Aorta (tissue), 5 donors: ENCODE data around the gene GPR37. TPM values are rescaled to one million over a fixed set of nuclear protein-coding genes. Genes with fewer than 3 reads are reported as not detected.

Experiments
- ATAC-seq: fragments of 200-7000 bp; cut with Tn5 transposase; one replicate; pipeline ENCODE4 v1.9.1; 2022; ENCODE audit warnings: moderate library complexity; ENCODE audit not compliant: low FRiP score
- DNase-seq, 2 donors: peaks; one replicate each; pipeline ENCODE4 v3.0.0-alpha.2; 2020
- H3K27ac ChIP-seq, 2 donors: one replicate each; pipeline ENCODE4 v1.5.1; 2013; ENCODE audit warnings: low read length in 2 of 2, mild to moderate bottlenecking in 2 of 2, moderate library complexity in 2 of 2, control low read depth in 1 of 2, inconsistent platforms in 1 of 2, low read depth in 1 of 2
- H3K27me3 ChIP-seq, 2 donors: one replicate each; pipeline ENCODE4 v1.6.1; 2013; ENCODE audit warnings: control low read depth in 1 of 2, low read length in 1 of 2, mild to moderate bottlenecking in 1 of 2, moderate library complexity in 1 of 2; ENCODE audit not compliant: insufficient read depth in 2 of 2, control insufficient read depth in 1 of 2
- H3K36me3 ChIP-seq, 2 donors: one replicate each; pipeline ENCODE4 v1.6.1; 2013; ENCODE audit warnings: control low read depth in 1 of 2, low read length in 1 of 2, mild to moderate bottlenecking in 1 of 2; ENCODE audit not compliant: insufficient read depth in 2 of 2, control insufficient read depth in 1 of 2
- H3K4me1 ChIP-seq, 2 donors: one replicate each; pipeline ENCODE4 v1.6.1; 2013; ENCODE audit warnings: low read length in 2 of 2, control low read depth in 1 of 2, mild to moderate bottlenecking in 1 of 2, moderate library complexity in 1 of 2; ENCODE audit not compliant: insufficient read depth in 2 of 2, control insufficient read depth in 1 of 2
- H3K4me3 ChIP-seq, 2 donors: one replicate each; pipeline ENCODE4 v1.5.1; 2013; ENCODE audit warnings: low read length in 2 of 2, control low read depth in 1 of 2, mild to moderate bottlenecking in 1 of 2
- H3K9me3 ChIP-seq: one replicate; pipeline ENCODE4 v1.6.1; 2013; ENCODE audit warnings: mild to moderate bottlenecking, low read length; ENCODE audit not compliant: control insufficient read depth
- WGBS, 2 donors: extraction: QIAGEN DNeasy Blood & Tissue Kit; methylation state at CpG; one replicate each; pipeline ENCODE4 v1.1.7; 2013; 5-methylcytosine and 5-hydroxymethylcytosine counted together
- intact Hi-C, 2 donors: fragments of 100-400 bp; cut with DNase I; formaldehyde crosslinking; loops; one replicate each; pipeline versions ENCODE4 v1.14.2 to v1.15.0; 2022
- polyA plus RNA-seq, 2 donors: library from polyadenylated mRNA; stranded (reverse); fragments of 200-250 nt; gene quantifications; one replicate each; pipeline ENCODE4 v1.2.3, GENCODE V29; 2013
- total RNA-seq, 2 donors: library from RNA; stranded (reverse); fragmentation: NEBNext Ultra II Directional; extraction: Animal tissue kit (Norgen Biotek cat#: 25700); gene quantifications; one replicate each; pipeline ENCODE4 v1.2.1, GENCODE V29; 2021
- donor health status: healthy with polysubstance abuse.
- donor health status: Bipolar disorder and iron deficiency.
- donor health status: DM: no; HTN: no; CAD: no.
- donor health status: DM: no; HTN: no; CAD: no.
- donor health status: DM: yes; HTN: yes; CAD: no.

GPR37 gene
- total and polyA plus RNA-seq, 4 donors = 0.31 to 0.99 (median 0.51) TPM

DNA sequence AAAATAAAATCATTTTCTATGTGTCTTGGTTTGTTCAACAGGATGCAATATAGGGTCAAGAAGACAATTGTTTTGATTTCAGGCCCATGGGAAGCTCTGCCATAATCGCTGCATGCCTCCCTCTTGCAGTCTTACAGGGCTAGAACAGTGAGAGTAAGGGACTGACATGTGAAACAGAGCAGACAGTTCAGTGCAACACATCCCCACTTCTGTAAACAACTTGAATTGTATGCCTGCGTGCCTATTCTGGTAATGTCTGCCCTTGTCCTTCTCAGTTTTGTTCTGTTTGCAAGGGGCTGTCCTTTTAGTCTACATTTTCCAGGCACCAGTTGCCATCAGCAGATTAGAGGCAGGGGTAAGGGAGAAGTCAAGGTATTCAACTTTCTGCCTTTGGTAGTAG, 34.8 kb upstream of the GPR37 start:
- ATAC-seq = no peak
- 69 to 75% methylated on average over 2 of the region's 2 CpGs for WGBS, 2 donors
- H3K36me3 ChIP-seq = no peaks in the 10 kb centered on the region
- no peak overlapping the region for H3K4me3 ChIP-seq
- no peak overlapping the region for H3K27ac ChIP-seq
- H3K9me3 ChIP-seq = no peaks in the 10 kb centered on the region
- no peaks in the 10 kb centered on the region for H3K27me3 ChIP-seq
- H3K4me1 ChIP-seq = no peaks in the 10 kb centered on the region
- intact Hi-C loops = no loop called here
- no peak for DNase-seq

GRCh38 chr7:124799448-124799847, 33.9 kb upstream of the GPR37 start:
- Histone ChIP-seq H3K27me3 (no peaks in the 10 kb centered on the region), H3K4me3 (no peak overlapping the region), H3K4me1 (no peaks in the 10 kb centered on the region), H3K9me3 (no peaks in the 10 kb centered on the region), H3K27ac (no peak overlapping the region), H3K36me3 (no peaks in the 10 kb centered on the region)
- DNase-seq = no peak
- intact Hi-C loops = no loop called here
- WGBS, 2 donors = 93 to 94% methylated on average over 6 of the region's 6 CpGs
- ATAC-seq = no peak

DNA sequence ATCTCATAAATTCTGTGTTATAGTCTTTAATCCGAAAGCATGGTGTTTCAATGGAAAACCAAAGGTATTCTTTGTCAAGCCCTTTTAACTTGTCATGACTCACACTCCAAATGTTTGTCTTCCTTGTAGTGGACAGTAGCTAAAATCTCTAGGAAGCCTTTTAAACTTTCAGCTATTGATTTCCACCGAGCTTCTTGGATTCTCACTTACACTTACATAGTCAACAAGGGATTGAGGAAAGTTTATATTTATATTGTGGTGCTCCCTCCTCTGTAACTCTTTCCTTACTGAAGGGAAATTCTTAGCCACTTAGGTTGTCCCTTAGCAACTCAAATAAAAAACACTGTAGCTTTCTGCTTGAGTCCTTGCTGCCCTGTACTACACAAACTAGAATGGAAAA, 31.2 kb upstream of the GPR37 start:
- 55 to 73% methylated on average over 2 of the region's 2 CpGs for WGBS, 2 donors
- Histone ChIP-seq H3K36me3 (no peaks in the 10 kb centered on the region), H3K4me1 (no peaks in the 10 kb centered on the region), H3K9me3 (no peaks in the 10 kb centered on the region), H3K4me3 (no peak overlapping the region), H3K27ac (no peak overlapping the region), H3K27me3 (no peaks in the 10 kb centered on the region)
- DNase-seq (no peak), ATAC-seq (no peak)
- intact Hi-C loops = no loop called here

DNA sequence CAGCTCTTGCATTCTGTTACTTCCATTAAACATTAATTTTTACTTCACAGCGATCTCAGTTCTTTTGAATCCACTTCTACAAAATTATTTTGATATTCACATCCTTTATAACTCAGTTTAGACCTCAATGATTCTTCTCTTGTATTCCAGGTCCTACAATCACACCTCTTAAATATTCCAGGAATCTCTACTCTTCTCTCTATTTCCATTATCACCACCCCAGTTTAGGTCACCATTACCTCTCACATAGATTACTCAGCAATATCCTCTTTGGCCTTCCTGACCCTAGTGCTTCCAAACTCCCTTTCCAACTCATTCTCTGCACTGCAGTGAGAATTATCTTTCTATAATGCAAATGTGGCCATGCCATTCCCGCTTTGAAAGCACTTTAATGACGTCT, 27.1 kb upstream of the GPR37 start:
- intact Hi-C loops = no loop called here
- 93 to 94% methylated on average over 3 of the region's 3 CpGs for WGBS, 2 donors
- no peaks in the 10 kb centered on the region for H3K9me3 ChIP-seq
- no peak overlapping the region for H3K4me3 ChIP-seq
- no peaks in the 10 kb centered on the region for H3K27me3 ChIP-seq
- no peaks in the 10 kb centered on the region for H3K36me3 ChIP-seq
- no peaks in the 10 kb centered on the region for H3K4me1 ChIP-seq
- no peak overlapping the region for H3K27ac ChIP-seq
- ATAC-seq (no peak), DNase-seq (no peak)

- intact Hi-C loops = no loop called here
- no peaks in the 10 kb centered on the region for H3K9me3 ChIP-seq
- H3K27me3 ChIP-seq = no peaks in the 10 kb centered on the region
- DNase-seq (no peak), ATAC-seq (no peak)
- H3K27ac ChIP-seq = no peak overlapping the region
- no peaks in the 10 kb centered on the region for H3K36me3 ChIP-seq
- H3K4me1 ChIP-seq = no peaks in the 10 kb centered on the region
- H3K4me3 ChIP-seq = no peak overlapping the region
Observed at GRCh38 chr7:124792002-124792401, 26.4 kb upstream of the GPR37 start.

DNA sequence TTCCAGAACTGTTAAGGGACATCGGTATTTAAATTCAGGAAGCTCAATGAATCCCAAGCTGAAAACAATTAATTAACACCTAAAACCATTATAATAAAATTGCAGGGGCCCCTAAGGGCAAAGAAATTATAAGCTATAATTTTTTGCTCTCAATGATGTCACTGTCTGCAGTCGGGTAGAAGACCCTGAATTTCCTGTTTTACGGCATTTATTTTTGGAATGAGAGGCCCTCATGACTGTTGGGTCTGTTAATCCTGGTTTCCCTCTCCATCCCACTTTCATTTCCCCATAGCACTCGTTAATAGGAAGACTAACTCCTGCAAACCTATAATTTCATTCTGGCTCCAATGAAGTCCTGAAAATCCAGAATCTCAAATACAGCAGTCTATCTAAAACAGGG, 25.8 kb upstream of the GPR37 start:
- H3K27ac ChIP-seq = no peak overlapping the region
- DNase-seq (no peak), ATAC-seq (no peak)
- 32 to 41% methylated on average over 4 of the region's 4 CpGs for WGBS, 2 donors
- H3K4me1 ChIP-seq = no peaks in the 10 kb centered on the region
- no peaks in the 10 kb centered on the region for H3K36me3 ChIP-seq
- no peaks in the 10 kb centered on the region for H3K9me3 ChIP-seq
- no peaks in the 10 kb centered on the region for H3K27me3 ChIP-seq
- intact Hi-C loops = no loop called here
- H3K4me3 ChIP-seq = peak overlapping the region in 1 of 2 donors; percentile 55

- no peaks in the 10 kb centered on the region for H3K4me1 ChIP-seq
- 1 to 2% methylated on average over 6 of the region's 6 CpGs for WGBS, 2 donors
- DNase-seq (no peak), ATAC-seq (no peak)
- H3K27ac ChIP-seq = no peak overlapping the region
- no peaks in the 10 kb centered on the region for H3K9me3 ChIP-seq
- peak overlapping the region; percentile 15 to 55 for H3K4me3 ChIP-seq
- intact Hi-C loops = no loop called here
- H3K36me3 ChIP-seq = no peaks in the 10 kb centered on the region
- no peaks in the 10 kb centered on the region for H3K27me3 ChIP-seq
Observed at GRCh38 chr7:124790645-124791044, 25.1 kb upstream of the GPR37 start.

DNA sequence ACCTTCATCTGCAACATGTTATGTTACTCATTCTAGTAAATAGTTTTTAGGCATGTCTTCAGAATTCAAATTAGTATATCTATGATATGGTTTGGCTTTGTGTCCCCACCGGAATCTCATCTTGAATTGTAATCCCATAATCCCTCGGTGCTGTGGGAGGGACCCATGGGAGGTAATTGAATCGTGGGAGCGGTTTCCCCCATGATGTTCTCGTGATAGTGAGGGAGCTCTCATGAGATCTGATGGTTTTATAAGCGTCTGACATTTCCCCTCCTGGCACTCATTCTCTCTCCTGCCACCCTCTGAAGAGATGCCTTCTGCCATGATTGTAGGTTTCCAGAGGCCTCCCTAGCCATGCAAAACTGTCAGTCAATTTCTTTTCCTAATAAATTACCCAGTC, 20.4 kb upstream of the GPR37 start:
- H3K9me3 ChIP-seq = no peaks in the 10 kb centered on the region
- no peak for ATAC-seq
- WGBS, 2 donors = 74 to 75% methylated on average over 6 of the region's 6 CpGs
- H3K27me3 ChIP-seq = no peaks in the 10 kb centered on the region
- H3K36me3 ChIP-seq = no peaks in the 10 kb centered on the region
- intact Hi-C loops = loop anchor here (5.0 to 10.0 kb wide), 2 partner anchors 619 to 991 kb away; no protein-coding TSS in a partner anchor
- no peak overlapping the region for H3K4me3 ChIP-seq
- no peak overlapping the region for H3K27ac ChIP-seq
- H3K4me1 ChIP-seq = no peaks in the 10 kb centered on the region
- DNase-seq = no peak

GRCh38 chr7:124784879-124785818, 19.6 kb upstream of the GPR37 start:
- Histone ChIP-seq H3K9me3 (no peaks in the 10 kb centered on the region), H3K4me3 (no peak overlapping the region), H3K27ac (no peak overlapping the region), H3K4me1 (no peaks in the 10 kb centered on the region), H3K36me3 (no peaks in the 10 kb centered on the region), H3K27me3 (no peaks in the 10 kb centered on the region)
- peak; percentile 52 to 75 for DNase-seq
- 41% methylated on average over 9 of the region's 9 CpGs for WGBS, 2 donors
- ATAC-seq = peak; percentile 82
- intact Hi-C loops = loop anchor here (5.0 to 10.0 kb wide), 2 partner anchors 618 to 990 kb away; no protein-coding TSS in a partner anchor
